ENCODE data around the gene DNAH14.
"Not testable (repeated sequence)": the region's sequence is repeated elsewhere in the genome, so short reads cannot be mapped to it uniquely, and the experiment has no call there.

Gene DNAH14

GRCh38 chr1:225321784-225322183, 392.3 kb downstream of the DNAH14 start:
- no peaks in the 10 kb centered on the region for H3K4me1 ChIP-seq (ENCODE audit: control insufficient read depth, insufficient read depth, low read length)
- no peaks in the 10 kb centered on the region for H3K9me3 ChIP-seq (ENCODE audit: control insufficient read depth, low read length)
- no peaks in the 10 kb centered on the region for H3K36me3 ChIP-seq (ENCODE audit: control insufficient read depth, insufficient read depth, low read length)
- H3K4me3 ChIP-seq (ENCODE audit: insufficient read depth, low read depth, low read length): no peak overlapping the region
- no peaks in the 10 kb centered on the region for H3K27me3 ChIP-seq (ENCODE audit: control insufficient read depth, insufficient read depth, low read length, poor library complexity, severe bottlenecking)
- 94 to 98% methylated on average over 3 to 4 of the region's 4 CpGs for WGBS, 2 experiments
- H3K27ac ChIP-seq (ENCODE audit: insufficient read depth, low read depth, low read length, poor library complexity, severe bottlenecking): no peak overlapping the region

- Histone ChIP-seq H3K27me3 (ENCODE audit: control insufficient read depth, insufficient read depth, low read length, poor library complexity, severe bottlenecking) (no peaks in the 10 kb centered on the region), H3K36me3 (ENCODE audit: control insufficient read depth, insufficient read depth, low read length) (no peaks in the 10 kb centered on the region), H3K4me3 (ENCODE audit: insufficient read depth, low read depth, low read length) (no peak overlapping the region), H3K27ac (ENCODE audit: insufficient read depth, low read depth, low read length, poor library complexity, severe bottlenecking) (no peak overlapping the region), H3K4me1 (ENCODE audit: control insufficient read depth, insufficient read depth, low read length) (no peaks in the 10 kb centered on the region), H3K9me3 (ENCODE audit: control insufficient read depth, low read length) (no peaks in the 10 kb centered on the region)
Measured at GRCh38 chr1:225329041-225329440, 399.6 kb downstream of the DNAH14 start.

DNA sequence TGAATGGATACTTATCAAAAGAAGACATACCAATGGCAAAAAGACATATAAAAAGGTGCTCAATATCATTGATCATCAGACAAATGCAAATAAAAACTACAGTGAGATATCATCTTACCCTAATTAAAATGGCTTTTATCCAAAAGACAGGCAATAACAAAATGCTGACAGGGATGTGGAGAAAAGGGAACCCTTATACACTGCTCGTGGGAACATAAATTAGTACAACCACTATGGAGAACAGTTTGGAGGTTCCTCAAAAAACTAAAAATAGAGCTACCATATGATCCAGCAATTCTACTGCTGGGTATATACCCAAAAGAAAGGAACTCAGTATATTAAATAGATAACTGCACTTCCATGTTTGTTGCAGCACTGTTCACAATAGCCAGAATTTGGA, 400.5 kb downstream of the DNAH14 start:
- H3K9me3 ChIP-seq (ENCODE audit: control insufficient read depth, low read length); H3K4me3 ChIP-seq (ENCODE audit: insufficient read depth, low read depth, low read length); H3K27ac ChIP-seq (ENCODE audit: insufficient read depth, low read depth, low read length, poor library complexity, severe bottlenecking); H3K27me3 ChIP-seq (ENCODE audit: control insufficient read depth, insufficient read depth, low read length, poor library complexity, severe bottlenecking); H3K36me3 ChIP-seq (ENCODE audit: control insufficient read depth, insufficient read depth, low read length); H3K4me1 ChIP-seq (ENCODE audit: control insufficient read depth, insufficient read depth, low read length): not testable (repeated sequence)
- WGBS, 2 experiments: 92 to 100% methylated on average over 1 of the region's 1 CpG

DNA sequence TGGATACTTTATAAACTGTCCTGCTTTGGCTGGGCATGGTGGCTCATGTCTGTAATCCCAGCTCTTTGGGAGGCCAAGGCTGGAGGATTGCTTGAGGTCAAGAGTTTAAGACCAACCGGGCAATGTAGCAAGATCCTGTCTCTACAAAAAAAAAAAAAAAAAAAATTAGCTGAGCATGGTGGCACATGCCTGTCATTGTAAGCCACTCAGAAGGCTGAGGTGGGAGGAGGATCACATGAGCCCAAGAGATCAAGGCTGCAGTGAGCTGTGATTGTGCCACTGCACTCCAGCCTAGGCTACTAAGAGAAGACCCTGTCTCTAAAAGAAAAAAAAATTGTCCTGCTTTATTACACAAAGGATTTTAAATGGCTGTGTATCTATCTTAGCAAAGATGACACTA, 403.2 kb downstream of the DNAH14 start:
- Histone ChIP-seq H3K4me1 (ENCODE audit: control insufficient read depth, insufficient read depth, low read length) (no peaks in the 10 kb centered on the region), H3K27me3 (ENCODE audit: control insufficient read depth, insufficient read depth, low read length, poor library complexity, severe bottlenecking) (no peaks in the 10 kb centered on the region), H3K27ac (ENCODE audit: insufficient read depth, low read depth, low read length, poor library complexity, severe bottlenecking) (no peak overlapping the region), H3K9me3 (ENCODE audit: control insufficient read depth, low read length) (no peaks in the 10 kb centered on the region), H3K36me3 (ENCODE audit: control insufficient read depth, insufficient read depth, low read length) (no peaks in the 10 kb centered on the region), H3K4me3 (ENCODE audit: insufficient read depth, low read depth, low read length) (no peak overlapping the region)
- WGBS, 2 experiments: 89 to 94% methylated on average over 1 of the region's 1 CpG

DNA sequence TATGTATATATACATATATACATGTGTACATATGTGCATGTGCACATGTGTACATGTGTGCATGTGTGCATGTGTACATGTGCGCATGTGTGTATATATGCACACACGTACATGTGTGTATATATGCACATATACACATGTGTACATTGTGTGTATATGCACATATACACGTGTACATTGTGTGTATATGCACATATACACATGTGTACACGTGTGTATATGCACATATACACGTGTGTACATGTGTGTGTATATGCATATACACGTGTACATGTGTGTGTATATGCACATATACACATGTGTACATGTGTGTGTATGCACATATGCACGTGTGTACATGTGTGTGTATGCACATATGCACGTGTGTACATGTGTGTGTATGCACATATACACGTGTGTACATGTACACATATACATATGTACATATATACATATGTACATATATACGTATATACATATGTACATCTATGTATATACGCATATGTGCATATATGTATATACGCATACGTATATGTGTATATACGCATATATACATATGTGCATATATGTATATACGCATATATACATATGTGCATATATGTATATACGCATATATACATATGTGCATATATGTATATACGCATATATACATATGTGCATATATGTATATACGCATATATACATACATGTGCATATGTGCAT, 405.8 kb downstream of the DNAH14 start:
- not testable (repeated sequence) for H3K4me1 ChIP-seq (ENCODE audit: control insufficient read depth, insufficient read depth, low read length); H3K36me3 ChIP-seq (ENCODE audit: control insufficient read depth, insufficient read depth, low read length); H3K9me3 ChIP-seq (ENCODE audit: control insufficient read depth, low read length); H3K4me3 ChIP-seq (ENCODE audit: insufficient read depth, low read depth, low read length); H3K27ac ChIP-seq (ENCODE audit: insufficient read depth, low read depth, low read length, poor library complexity, severe bottlenecking); H3K27me3 ChIP-seq (ENCODE audit: control insufficient read depth, insufficient read depth, low read length, poor library complexity, severe bottlenecking)
- 72 to 76% methylated on average over 7 of the region's 18 CpGs for WGBS, 2 experiments

DNA sequence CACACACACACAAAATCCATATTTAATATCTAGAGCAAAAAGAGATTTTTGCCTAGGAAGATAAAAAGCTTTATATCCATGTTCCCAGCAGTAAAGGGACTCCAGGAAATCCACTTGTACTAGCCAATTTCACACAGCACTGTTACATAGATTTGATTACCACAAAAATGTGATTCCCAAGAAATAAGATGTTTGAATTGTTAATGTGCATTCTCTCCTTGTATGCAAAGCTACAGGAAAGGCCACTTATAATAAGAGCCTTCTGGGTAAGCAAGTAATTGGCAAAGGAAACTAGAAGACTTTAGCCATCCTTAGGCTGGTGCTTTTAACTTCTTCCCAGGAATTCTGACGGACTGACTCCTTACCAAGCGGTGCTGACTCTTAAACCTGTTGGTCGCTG, 409.1 kb downstream of the DNAH14 start:
- 87 to 92% methylated on average over 3 of the region's 3 CpGs for WGBS, 2 experiments

DNA sequence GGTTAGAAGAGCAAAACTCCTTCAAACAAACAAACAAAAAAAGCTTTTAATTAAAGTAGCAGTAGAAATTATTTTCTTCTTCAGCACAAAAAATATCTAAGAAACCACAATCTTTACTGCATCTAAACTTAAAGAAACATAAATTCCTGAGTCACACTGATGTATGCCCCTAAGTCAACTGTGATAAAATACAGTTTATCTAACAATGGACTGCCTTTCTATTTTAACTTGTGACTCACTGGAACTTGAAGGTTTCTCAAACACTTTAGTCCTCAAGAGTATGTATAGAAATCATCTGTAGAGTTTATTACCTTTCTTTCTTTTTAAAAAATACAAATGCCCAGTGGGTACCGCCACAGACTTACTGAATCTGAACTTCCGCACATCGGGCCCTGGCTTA, 412.2 kb downstream of the DNAH14 start:
- Histone ChIP-seq H3K27me3 (ENCODE audit: control insufficient read depth, insufficient read depth, low read length, poor library complexity, severe bottlenecking) (no peaks in the 10 kb centered on the region), H3K27ac (ENCODE audit: insufficient read depth, low read depth, low read length, poor library complexity, severe bottlenecking) (no peak overlapping the region), H3K9me3 (ENCODE audit: control insufficient read depth, low read length) (no peaks in the 10 kb centered on the region), H3K4me1 (ENCODE audit: control insufficient read depth, insufficient read depth, low read length) (no peaks in the 10 kb centered on the region), H3K4me3 (ENCODE audit: insufficient read depth, low read depth, low read length) (no peak overlapping the region), H3K36me3 (ENCODE audit: control insufficient read depth, insufficient read depth, low read length) (no peaks in the 10 kb centered on the region)
- WGBS, 2 experiments: 93 to 100% methylated on average over 3 of the region's 3 CpGs

More for the DNA sequence above, 409.1 kb downstream of the DNAH14 start:
- H3K9me3 ChIP-seq (ENCODE audit: control insufficient read depth, low read length): no peaks in the 10 kb centered on the region
- H3K27ac ChIP-seq (ENCODE audit: insufficient read depth, low read depth, low read length, poor library complexity, severe bottlenecking): no peak overlapping the region
- H3K4me3 ChIP-seq (ENCODE audit: insufficient read depth, low read depth, low read length): no peak overlapping the region
- no peaks in the 10 kb centered on the region for H3K4me1 ChIP-seq (ENCODE audit: control insufficient read depth, insufficient read depth, low read length)
- no peaks in the 10 kb centered on the region for H3K36me3 ChIP-seq (ENCODE audit: control insufficient read depth, insufficient read depth, low read length)
- no peaks in the 10 kb centered on the region for H3K27me3 ChIP-seq (ENCODE audit: control insufficient read depth, insufficient read depth, low read length, poor library complexity, severe bottlenecking)

DNA sequence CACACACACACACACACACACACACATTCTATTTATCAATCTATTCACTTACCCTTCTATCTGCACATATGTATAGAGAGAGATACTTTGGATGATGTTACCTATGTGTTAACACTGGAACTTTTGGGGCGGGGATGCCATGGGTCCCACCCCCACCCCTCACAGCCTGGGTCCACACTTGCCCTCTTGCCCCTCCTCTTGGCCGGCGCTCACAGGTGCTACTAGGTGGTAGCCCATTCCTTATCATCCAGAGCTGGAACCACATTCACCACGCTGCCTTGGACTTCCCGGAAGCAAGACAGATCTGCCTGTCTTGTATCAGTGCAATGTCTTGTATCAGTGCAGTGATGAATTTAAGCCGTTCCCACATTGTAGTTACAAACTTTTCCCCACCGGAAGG, 413.2 kb downstream of the DNAH14 start:
- Histone ChIP-seq H3K27ac (ENCODE audit: insufficient read depth, low read depth, low read length, poor library complexity, severe bottlenecking) (no peak overlapping the region), H3K4me3 (ENCODE audit: insufficient read depth, low read depth, low read length) (no peak overlapping the region), H3K9me3 (ENCODE audit: control insufficient read depth, low read length) (no peaks in the 10 kb centered on the region), H3K36me3 (ENCODE audit: control insufficient read depth, insufficient read depth, low read length) (no peaks in the 10 kb centered on the region), H3K27me3 (ENCODE audit: control insufficient read depth, insufficient read depth, low read length, poor library complexity, severe bottlenecking) (no peaks in the 10 kb centered on the region), H3K4me1 (ENCODE audit: control insufficient read depth, insufficient read depth, low read length) (no peaks in the 10 kb centered on the region)
- WGBS, 2 experiments: 92 to 93% methylated on average over 7 of the region's 7 CpGs

DNA sequence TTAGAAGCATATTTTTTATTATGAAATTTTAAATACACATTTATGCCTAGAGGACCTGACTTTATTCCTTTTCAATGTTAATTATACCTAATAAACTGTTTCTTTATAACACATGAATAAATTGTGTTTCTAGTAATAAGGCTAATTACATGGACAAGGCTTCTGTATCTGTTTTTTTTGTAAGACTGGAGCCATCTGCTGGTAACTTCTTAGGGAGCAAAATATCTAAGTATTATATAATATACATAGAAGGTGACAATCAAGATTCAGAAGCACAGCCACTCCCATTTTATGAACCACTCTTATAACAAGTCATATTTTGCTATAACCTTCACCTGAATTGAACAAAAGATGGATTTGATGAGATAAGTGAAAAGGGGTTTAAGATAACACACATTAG, 414.1 kb downstream of the DNAH14 start:
- Histone ChIP-seq H3K36me3 (ENCODE audit: control insufficient read depth, insufficient read depth, low read length) (no peaks in the 10 kb centered on the region), H3K4me1 (ENCODE audit: control insufficient read depth, insufficient read depth, low read length) (no peaks in the 10 kb centered on the region), H3K27me3 (ENCODE audit: control insufficient read depth, insufficient read depth, low read length, poor library complexity, severe bottlenecking) (no peaks in the 10 kb centered on the region), H3K27ac (ENCODE audit: insufficient read depth, low read depth, low read length, poor library complexity, severe bottlenecking) (no peak overlapping the region), H3K9me3 (ENCODE audit: control insufficient read depth, low read length) (no peaks in the 10 kb centered on the region), H3K4me3 (ENCODE audit: insufficient read depth, low read depth, low read length) (no peak overlapping the region)

DNA sequence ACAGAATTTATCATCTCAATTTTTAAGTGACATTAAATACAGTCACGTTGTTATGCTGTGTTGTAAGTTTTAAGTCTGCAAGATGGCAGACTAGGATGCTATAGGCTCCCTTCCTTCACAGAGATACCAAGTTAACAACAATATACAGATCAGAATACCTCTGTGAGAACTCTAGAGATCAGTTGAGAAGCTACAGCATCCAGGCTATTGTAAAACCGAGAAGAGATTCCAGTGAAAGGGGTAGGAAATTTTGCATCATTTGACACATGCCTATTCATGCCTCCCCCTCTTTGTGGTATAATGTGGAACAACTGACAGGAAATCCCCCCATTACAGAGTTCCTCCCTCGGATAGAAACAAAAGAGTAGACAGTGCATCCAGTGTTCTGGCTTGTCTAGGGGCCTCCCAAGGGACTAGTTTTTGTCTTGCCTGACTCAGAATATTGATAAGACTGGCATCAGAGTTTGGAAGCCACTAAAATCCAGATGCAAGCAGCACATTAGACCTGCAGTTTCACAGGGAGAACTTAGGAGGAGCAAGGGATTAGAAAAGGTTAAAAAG, 417.7 kb downstream of the DNAH14 start:
- H3K27ac ChIP-seq (ENCODE audit: insufficient read depth, low read depth, low read length, poor library complexity, severe bottlenecking): no peak overlapping the region
- 62 to 77% methylated on average over 2 to 3 of the region's 3 CpGs for WGBS, 2 experiments

DNA sequence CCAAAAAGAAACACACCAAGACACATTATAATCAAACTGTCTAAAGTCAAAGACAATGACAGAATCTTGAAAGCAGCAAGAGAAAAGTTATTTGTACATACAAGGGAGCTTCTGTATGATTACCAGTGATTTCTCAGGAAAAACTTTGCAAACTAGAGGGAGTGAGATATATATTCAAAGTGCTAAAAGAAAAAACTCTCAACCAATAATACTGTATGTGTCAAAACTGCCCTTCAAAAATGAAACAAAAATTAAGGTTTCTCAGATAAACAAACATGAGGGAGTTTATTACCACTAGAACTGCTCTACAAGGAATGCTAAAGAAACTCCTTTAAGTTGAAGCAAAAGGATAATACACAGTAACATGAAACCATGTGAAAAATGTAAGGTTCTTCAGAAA, 418.9 kb downstream of the DNAH14 start:
- no peak overlapping the region for H3K4me3 ChIP-seq (ENCODE audit: insufficient read depth, low read depth, low read length)
- H3K27me3 ChIP-seq (ENCODE audit: control insufficient read depth, insufficient read depth, low read length, poor library complexity, severe bottlenecking): no peaks in the 10 kb centered on the region
- no peaks in the 10 kb centered on the region for H3K4me1 ChIP-seq (ENCODE audit: control insufficient read depth, insufficient read depth, low read length)
- no peak overlapping the region for H3K27ac ChIP-seq (ENCODE audit: insufficient read depth, low read depth, low read length, poor library complexity, severe bottlenecking)
- no peaks in the 10 kb centered on the region for H3K36me3 ChIP-seq (ENCODE audit: control insufficient read depth, insufficient read depth, low read length)
- no peaks in the 10 kb centered on the region for H3K9me3 ChIP-seq (ENCODE audit: control insufficient read depth, low read length)

More for the DNA sequence above, 417.7 kb downstream of the DNAH14 start:
- no peaks in the 10 kb centered on the region for H3K36me3 ChIP-seq (ENCODE audit: control insufficient read depth, insufficient read depth, low read length)
- no peak overlapping the region for H3K4me3 ChIP-seq (ENCODE audit: insufficient read depth, low read depth, low read length)
- H3K4me1 ChIP-seq (ENCODE audit: control insufficient read depth, insufficient read depth, low read length): no peaks in the 10 kb centered on the region
- no peaks in the 10 kb centered on the region for H3K9me3 ChIP-seq (ENCODE audit: control insufficient read depth, low read length)
- no peaks in the 10 kb centered on the region for H3K27me3 ChIP-seq (ENCODE audit: control insufficient read depth, insufficient read depth, low read length, poor library complexity, severe bottlenecking)
